NCI-H510A treated with DMSO at 0.1 percent for 48 hours (cell line): ENCODE data around the gene CCDC6.

ENCODE experiments used
- DNase-seq: peaks from one replicate; lab custom pipeline; 2025; lab: John Stamatoyannopoulos, UW

CCDC6 gene

GRCh38 chr10:59880971-59881510 lies 25.3 kb downstream of the CCDC6 start:
- DNase-seq: no peak

- DNase-seq: no peak
Observed at GRCh38 chr10:59880019-59880717, 26.2 kb downstream of the CCDC6 start.

DNA sequence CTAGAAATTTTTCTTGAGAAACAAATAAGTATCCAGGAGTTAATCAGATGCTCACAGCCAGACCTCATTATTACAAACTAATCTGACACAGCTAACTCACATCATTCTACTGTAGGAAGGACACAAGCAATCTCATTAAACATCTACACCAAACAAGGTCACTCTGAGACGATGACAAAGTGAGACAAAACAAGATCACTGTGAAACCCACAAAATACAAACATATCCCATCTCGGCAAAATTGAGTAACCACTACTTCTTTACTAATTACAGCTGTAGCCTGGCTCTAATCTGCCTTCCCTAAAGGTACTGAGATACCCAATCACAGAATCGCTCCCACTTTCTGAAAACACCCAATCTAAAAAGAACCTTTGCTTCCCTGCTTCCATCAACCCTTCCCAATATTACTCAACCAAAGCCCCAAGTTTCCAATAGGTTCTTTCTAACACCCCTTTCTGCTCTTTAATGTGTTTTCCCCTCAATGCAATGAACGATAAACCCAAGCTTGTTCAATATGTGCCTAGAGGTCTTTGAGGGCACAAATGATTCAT lies 26.9 kb downstream of the CCDC6 start:
- no peak for DNase-seq

GRCh38 chr10:59878915-59879314 lies 27.4 kb downstream of the CCDC6 start:
- DNase-seq: no peak

- no peak for DNase-seq
Observed at GRCh38 chr10:59878289-59878688, 28.1 kb downstream of the CCDC6 start.

DNA sequence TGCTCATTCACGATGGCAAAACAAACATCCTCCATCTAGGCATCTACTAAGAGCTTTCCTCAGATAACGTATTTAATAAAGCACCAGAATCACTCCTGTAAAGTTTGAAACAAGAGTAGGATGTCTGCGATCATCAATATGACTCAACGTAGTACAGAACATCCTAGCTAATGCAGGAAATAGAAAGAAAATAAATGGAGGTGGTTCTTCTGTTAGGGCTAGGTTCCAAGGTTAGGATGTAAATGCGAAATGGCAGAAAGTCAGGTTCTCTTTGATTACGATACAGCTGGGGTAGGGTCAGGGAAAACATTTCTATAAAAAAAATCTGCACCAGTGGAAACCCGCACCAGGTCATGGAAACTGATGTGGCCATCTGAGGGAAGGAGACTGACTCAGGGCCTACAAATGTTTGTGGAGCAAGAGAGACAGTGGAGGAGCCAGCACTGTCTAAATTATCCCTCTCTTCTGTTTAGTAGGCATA lies 29.1 kb downstream of the CCDC6 start:
- no peak for DNase-seq

DNA sequence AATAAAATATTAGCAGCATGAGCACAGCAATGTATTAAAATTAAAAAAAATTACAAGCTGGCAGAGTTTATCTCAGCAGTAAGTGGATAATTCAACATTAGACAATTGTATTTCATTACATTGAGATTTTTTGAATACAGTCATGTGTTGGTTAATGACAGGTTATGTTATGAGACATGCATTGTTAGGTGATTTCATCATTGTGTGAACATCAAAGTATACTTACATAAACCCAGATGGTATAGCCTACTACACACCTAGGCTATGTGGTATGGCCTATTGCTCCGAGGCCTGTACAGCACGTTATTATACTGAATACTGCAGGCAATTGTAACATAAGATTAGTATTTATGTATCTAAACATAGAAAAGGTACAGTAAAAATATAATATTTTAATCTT lies 29.7 kb downstream of the CCDC6 start:
- no peak for DNase-seq

DNA sequence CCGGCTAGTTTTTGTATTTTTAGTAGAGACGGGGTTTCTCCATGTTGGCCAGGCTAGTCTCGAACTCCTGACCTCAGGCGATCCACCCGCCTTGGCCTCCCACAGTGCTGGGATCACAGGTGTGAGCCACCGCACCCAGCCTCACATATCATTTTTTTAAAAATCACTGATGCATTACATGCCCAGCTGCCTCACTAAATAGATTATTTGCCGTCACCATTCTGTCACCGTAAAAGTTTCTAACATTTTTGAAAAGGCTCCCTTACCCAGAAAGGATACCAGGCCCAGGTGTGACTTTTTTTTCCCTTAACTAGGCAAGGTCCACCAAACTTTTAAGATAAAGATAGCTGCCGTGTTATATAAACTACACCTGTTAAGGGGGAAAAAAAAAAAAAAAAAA lies 30.1 kb downstream of the CCDC6 start:
- peak; percentile 7 for DNase-seq

DNA sequence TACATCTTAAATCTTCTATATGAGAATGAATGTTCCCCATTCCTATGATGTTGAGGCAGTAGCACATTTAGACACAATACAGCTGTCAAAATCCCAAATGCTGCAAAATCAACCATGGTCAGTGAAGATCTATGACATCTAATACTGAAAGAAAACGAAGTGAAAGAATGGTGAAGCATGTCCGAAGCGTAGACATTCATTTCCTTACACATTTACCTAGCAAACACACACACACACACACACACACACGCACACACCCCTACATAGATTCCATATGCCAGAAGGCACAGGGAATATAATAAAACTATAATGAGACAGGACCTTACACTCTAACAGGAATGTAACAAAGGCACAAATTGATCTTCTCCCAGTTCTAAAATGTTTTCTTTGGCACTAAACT lies 32.5 kb downstream of the CCDC6 start:
- DNase-seq: no peak

DNA sequence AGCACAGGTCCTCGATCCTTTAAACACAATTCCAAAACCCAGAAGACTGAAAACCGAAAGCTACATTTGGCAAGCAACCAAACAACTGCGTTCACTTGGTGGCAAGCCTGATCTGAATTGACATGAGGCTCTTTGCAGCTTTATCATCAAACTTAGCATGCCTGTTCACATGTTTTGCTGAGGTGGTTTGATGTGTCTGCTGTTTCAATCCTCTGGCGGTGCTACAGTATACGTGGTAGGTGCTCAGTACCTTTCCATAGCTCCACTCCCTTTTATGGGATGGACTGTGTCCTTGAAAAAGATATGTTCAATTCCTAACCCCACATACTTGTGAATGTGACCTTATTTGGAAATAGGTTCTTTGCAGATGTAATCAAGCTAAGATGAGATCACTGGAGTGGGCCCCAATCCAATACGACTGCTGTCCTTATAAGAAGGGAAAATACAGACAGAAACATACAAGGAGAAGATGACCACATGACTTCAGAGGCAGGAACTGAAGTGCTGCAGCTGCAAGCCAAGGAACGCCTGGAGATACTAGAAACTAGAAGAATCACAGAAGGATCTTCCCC lies 33.4 kb downstream of the CCDC6 start:
- DNase-seq: peak; percentile 48

GRCh38 chr10:59870152-59870551 lies 36.2 kb downstream of the CCDC6 start:
- no peak for DNase-seq

DNA sequence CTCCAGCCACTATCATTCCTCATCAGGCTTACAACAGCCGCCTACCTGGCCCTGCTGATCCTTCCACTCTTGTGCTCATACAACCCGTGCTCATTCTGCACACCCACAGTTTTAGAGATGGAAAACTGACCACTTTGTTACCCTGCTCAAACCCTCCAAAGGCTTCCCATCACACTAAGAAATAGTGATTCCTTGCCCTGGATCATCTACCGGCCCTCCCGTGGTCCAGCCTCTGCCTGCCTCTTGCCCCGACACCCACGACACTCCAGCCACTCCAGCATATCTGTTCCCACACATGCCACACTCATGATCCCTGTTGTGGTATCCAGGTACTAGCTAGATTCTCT lies 36.8 kb downstream of the CCDC6 start:
- no peak for DNase-seq

- DNase-seq: peak; percentile 32
Observed at GRCh38 chr10:59868696-59869593, 37.4 kb downstream of the CCDC6 start.

DNA sequence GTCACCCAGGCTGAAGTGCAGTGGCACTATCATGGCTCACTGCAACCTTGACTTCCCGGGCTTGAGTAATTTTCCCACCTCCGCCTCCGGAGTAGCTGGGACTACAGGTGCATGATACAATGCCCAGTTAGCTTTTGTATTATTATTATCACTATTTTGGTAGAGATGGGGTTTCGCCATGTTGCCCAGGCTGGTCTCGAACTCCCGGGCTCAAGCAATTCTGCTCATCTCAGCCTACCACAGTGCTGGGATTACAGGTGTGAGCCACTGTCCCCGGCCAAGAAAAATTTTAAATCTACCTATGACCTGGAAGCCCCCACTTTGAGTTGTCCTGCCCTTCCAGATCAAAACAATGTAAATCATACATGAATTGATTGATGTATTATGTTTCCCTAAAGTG lies 38.8 kb downstream of the CCDC6 start:
- no peak for DNase-seq

GRCh38 chr10:59865101-59865500 lies 41.3 kb downstream of the CCDC6 start:
- DNase-seq: peak; percentile 23

GRCh38 chr10:59864141-59864962 lies 42.0 kb downstream of the CCDC6 start:
- DNase-seq: no peak

GRCh38 chr10:59859570-59859969 lies 46.8 kb downstream of the CCDC6 start:
- no peak for DNase-seq

GRCh38 chr10:59857921-59858320 lies 48.4 kb downstream of the CCDC6 start:
- DNase-seq: no peak

- no peak for DNase-seq
Observed at GRCh38 chr10:59857049-59857448, 49.3 kb downstream of the CCDC6 start.

GRCh38 chr10:59856104-59856503 lies 50.3 kb downstream of the CCDC6 start:
- DNase-seq: no peak

GRCh38 chr10:59854571-59854970 lies 51.8 kb downstream of the CCDC6 start:
- no peak for DNase-seq

DNA sequence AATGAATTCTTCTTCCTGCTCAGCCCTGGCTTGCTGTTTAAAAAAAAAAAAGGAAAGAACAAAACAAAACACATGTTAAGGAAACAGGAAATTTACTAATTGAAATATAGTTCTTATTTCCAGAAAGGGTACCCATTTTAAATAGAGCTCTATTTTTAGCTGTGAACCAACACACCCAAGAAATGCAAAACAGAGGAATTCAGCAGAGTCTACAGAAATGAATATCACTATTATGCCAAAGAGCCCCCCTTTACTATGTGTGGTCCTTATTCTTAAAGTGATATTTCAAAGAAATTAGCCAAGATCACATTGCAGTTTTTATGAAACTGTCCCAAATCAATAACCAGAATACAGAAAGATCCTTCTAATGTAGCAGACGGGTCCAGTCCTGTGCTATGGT lies 53.7 kb downstream of the CCDC6 start:
- DNase-seq: no peak
